Heart left ventricle (tissue), 16 donors: Measurements from ENCODE around the gene CPLX3. TPM values are rescaled to one million over a fixed set of nuclear protein-coding genes. Genes with fewer than 3 reads are reported as not detected.

Experiments
- ATAC-seq, 4 donors: fragments of 200-7000 bp; cut with Tn5 transposase; one replicate each; pipeline ENCODE4 v1.9.1; 2020 to 2022; ENCODE audit warnings: moderate library complexity in 4 of 4, mild to moderate bottlenecking in 3 of 4, moderate number of reproducible peaks in 1 of 4
- DNase-seq, 5 donors: peaks; one replicate each; pipeline ENCODE4 v3.0.0-alpha.2; 2020
- H3K27ac ChIP-seq, 12 donors: fragments of 200-600 bp; sonication (generic) in 4 of 12; one replicate each; pipeline versions ENCODE4 v1.5.0 to v1.8.0; 2016 to 2022; ENCODE audit warnings: mild to moderate bottlenecking in 2 of 12
- H3K27me3 ChIP-seq, 9 donors: fragments of 200-600 bp; sonication (generic) in 2 of 9; one replicate each; pipeline versions ENCODE4 v1.5.1 to v1.8.0; 2016 to 2022; ENCODE audit warnings: mild to moderate bottlenecking in 3 of 9
- H3K36me3 ChIP-seq, 9 donors: fragments of 200-600 bp; sonication (generic) in 2 of 9; one replicate each; pipeline versions ENCODE4 v1.5.0 to v1.8.0; 2018 to 2022; ENCODE audit warnings: mild to moderate bottlenecking in 2 of 9
- H3K4me1 ChIP-seq, 12 donors: fragments of 200-600 bp; sonication (generic) in 4 of 12; one replicate each; pipeline versions ENCODE4 v1.5.0 to v1.8.0; 2016 to 2022; ENCODE audit warnings: mild to moderate bottlenecking in 3 of 12
- H3K4me3 ChIP-seq, 12 donors: fragments of 200-600 bp; sonication (generic) in 4 of 12; one replicate each; pipeline versions ENCODE4 v1.5.0 to v1.8.0; 2017 to 2022; ENCODE audit warnings: mild to moderate bottlenecking in 9 of 12, moderate library complexity in 4 of 12
- H3K9me3 ChIP-seq, 12 donors: fragments of 200-600 bp; sonication (generic) in 4 of 12; one replicate each; pipeline versions ENCODE4 v1.5.0 to v1.8.0; 2016 to 2022; ENCODE audit warnings: mild to moderate bottlenecking in 1 of 12
- POLR2A ChIP-seq, 2 donors: fragments of 450-650 bp; IDR thresholded peaks; one replicate each; pipeline ENCODE4 v1.6.1; 2017; ENCODE audit warnings: antibody characterized with exemption in 2 of 2, mild to moderate bottlenecking in 2 of 2, moderate library complexity in 2 of 2
- WGBS, 4 donors: extraction: QIAGEN DNeasy Blood & Tissue Kit in 2 of 4; methylation state at CpG; one replicate each; pipeline versions ENCODE4 v1.1.5 to v1.1.7; 2013 to 2018; 5-methylcytosine and 5-hydroxymethylcytosine counted together
- intact Hi-C, 10 donors: fragments of 100-400 bp; cut with DNase I; formaldehyde crosslinking; loops; one replicate each; pipeline versions ENCODE4 v1.11.1 to v1.14.2; 2022
- polyA plus RNA-seq, 2 donors: library from polyadenylated mRNA; stranded (reverse); fragments of 200-250 nt; gene quantifications; one replicate each; pipeline ENCODE4 v1.2.3, GENCODE V29; 2013
- total RNA-seq, 9 donors: library from RNA; depleted of rRNA in 2 of 9; stranded (reverse); fragments of >200 nt in 2 of 9; fragmentation: NEBNext Ultra II Directional in 3 of 9; extraction: Animal tissue kit (Norgen Biotek cat#: 25700) in 3 of 9; gene quantifications; one replicate each; pipeline versions ENCODE4 v1.1.0 to v1.2.4, GENCODE V29; 2016 to 2023
- TF ChIP-seq, protein P1 (sequence below), 12 donors: fragments of 200-600 bp; sonication (generic) in 4 of 12; IDR thresholded peaks; one replicate each; pipeline versions ENCODE4 v1.5.0 to v1.8.0; 2018 to 2022; ENCODE audit warnings: antibody characterized with exemption in 12 of 12, mild to moderate bottlenecking in 5 of 12
- donor health status: ischemic (EF 13 %, LVEDD 7.1; RV severe dilation, severe dysfunction).
- donor health status: healthy with polysubstance abuse.
- donor health status: DM: no; HTN: yes; CAD: no.
- donor health status: DM: no; HTN: no; CAD: no.
- donor health status: ischemic (EF 25% LVEDD 6.9; RV normal size, moderate dysfunction).
- donor health status: ischemic (EF 25% LVEDD 5.7; RV mildly dilated, moderate dysfunction).
- donor health status: healthy.
- donor health status: DM: yes; HTN: yes; CAD: no.
- donor health status: ischemic (EF 35%, LVEDD 5.7; RV mildly dilated, moderate dysfunction).
- donor health status: nonischemic (EF 11% LVEDD 7.7; RV severe dilation, severe dysfunction).
- donor health status: DM: yes; HTN: yes; CAD: no.
- donor health status: PGD.
- donor health status: ischemic (EF 29% LVEDD 5.4; RV normal size, mild dysfunction).
- donor health status: nonischemic (EF 23%, LVEDD 6.1; RV moderate dilation, normal function).

CPLX3 gene
- total and polyA plus RNA-seq, 11 donors = 0.06 to 3.3 (median 1.6) TPM; not detected in 3

DNA sequence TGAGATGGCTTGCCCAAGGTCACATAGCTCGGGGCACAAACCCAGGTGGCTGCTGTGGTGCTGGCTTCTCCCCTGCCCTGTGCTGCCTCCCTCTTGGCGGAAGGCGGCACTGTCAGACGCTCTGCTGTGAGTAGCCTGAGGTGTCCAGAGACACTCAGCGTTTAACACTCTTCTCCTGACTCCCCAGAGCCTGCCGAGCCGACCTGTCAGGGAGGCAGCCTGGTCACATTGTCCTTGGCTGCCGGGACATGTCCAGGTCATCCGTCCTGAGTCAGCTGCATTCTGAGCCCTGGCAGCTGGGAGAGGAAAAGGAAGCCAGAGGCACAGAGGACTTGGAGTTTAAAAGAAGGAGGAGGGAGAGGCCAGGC is 9.1 kb upstream of the CPLX3 start:
- DNase-seq (peak in 4 of 5 donors; percentile 41 to 87 (median 64)), ATAC-seq (peak; percentile 73 to 88 (median 83))
- Histone ChIP-seq H3K27ac (peak overlapping the region in 11 of 12 donors; percentile 15 to 81 (median 73)), H3K4me3 (no peak overlapping the region), H3K9me3 (no peaks in the 10 kb centered on the region), H3K27me3 (no peaks in the 10 kb centered on the region), H3K36me3 (no peaks in the 10 kb centered on the region), H3K4me1 (peaks cover 0 to 22% (median 0%) of the 10 kb centered on the region in 12 donors)
- intact Hi-C loops = no loop called here
- 12 to 22% (median 20%) methylated on average over 9 of the region's 9 CpGs for WGBS, 4 donors
- TF ChIP-seq, protein P1, sequence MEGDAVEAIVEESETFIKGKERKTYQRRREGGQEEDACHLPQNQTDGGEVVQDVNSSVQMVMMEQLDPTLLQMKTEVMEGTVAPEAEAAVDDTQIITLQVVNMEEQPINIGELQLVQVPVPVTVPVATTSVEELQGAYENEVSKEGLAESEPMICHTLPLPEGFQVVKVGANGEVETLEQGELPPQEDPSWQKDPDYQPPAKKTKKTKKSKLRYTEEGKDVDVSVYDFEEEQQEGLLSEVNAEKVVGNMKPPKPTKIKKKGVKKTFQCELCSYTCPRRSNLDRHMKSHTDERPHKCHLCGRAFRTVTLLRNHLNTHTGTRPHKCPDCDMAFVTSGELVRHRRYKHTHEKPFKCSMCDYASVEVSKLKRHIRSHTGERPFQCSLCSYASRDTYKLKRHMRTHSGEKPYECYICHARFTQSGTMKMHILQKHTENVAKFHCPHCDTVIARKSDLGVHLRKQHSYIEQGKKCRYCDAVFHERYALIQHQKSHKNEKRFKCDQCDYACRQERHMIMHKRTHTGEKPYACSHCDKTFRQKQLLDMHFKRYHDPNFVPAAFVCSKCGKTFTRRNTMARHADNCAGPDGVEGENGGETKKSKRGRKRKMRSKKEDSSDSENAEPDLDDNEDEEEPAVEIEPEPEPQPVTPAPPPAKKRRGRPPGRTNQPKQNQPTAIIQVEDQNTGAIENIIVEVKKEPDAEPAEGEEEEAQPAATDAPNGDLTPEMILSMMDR (IDR thresholded peaks at IDR 0.05) = peak in 8 of 12 donors; percentile 17 to 48 (median 30)
- no peak for TF ChIP-seq POLR2A (IDR thresholded peaks at IDR 0.05)

DNA sequence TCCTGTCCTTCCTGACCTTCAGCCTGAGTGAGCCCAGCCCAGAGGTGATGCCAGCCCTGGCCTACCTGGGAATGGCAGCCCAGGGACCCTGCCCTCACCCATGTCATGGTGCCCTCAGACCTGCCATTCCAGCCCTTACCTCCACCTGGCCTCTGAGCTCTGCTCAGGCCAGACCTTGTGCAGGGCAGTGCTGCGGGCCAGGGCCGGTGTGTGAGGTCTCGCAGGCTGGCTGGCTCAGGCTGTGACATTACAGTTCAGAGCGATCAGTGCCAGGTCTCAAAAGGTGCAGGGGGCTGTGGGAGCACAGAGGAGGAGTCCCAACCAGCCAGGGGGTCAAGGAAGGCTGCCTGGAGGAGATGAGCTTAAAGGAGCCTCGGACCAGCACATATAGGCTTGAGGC is 6.4 kb upstream of the CPLX3 start:
- ATAC-seq = no peak
- no peak for DNase-seq
- intact Hi-C loops = no loop called here
- 87 to 92% (median 89%) methylated on average over 5 of the region's 5 CpGs for WGBS, 4 donors
- no peaks in the 10 kb centered on the region for H3K9me3 ChIP-seq
- no peaks in the 10 kb centered on the region for H3K27me3 ChIP-seq
- no peaks in the 10 kb centered on the region for H3K36me3 ChIP-seq
- H3K27ac ChIP-seq = no peak overlapping the region
- no peak overlapping the region for H3K4me3 ChIP-seq
- peaks cover 0 to 14% (median 0%) of the 10 kb centered on the region in 12 donors for H3K4me1 ChIP-seq
- no peak for TF ChIP-seq POLR2A (IDR thresholded peaks at IDR 0.05)
- TF ChIP-seq, protein P1 (IDR thresholded peaks at IDR 0.05) = no peak

DNA sequence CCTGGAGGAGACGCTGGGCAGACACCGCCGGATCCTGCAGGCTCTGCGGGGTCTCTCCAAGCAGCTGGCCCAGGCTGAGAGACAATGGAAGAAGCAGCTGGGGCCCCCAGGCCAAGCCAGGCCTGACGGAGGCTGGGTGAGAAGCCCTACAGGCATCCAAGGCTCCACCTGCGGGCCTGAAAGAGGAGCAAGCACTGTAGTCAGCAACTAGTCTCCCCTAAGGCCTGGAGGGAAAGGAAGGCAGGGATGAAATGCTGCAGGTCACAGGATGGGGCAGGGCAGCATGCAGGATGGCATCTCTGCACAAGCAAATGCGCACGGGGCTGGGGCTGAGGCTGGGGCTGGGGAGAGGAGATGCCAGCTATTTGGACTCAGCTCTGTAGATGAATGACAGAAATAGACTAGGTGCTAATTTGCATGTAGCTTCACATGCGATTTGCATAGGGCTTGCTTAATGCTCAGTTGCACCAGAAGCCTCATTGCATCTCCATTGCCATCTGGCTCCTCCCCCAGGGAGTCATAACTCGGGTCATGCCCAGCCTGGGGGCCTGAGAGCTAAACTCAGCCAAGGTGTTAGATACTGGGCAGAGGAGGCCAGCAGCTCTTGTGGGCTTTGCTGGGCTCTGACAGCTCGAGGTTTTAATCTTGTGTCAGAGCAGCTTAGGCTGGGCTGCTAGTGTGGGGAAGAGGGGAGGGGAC is 5.2 kb upstream of the CPLX3 start:
- Histone ChIP-seq H3K4me1 (peaks cover 0 to 10% (median 0%) of the 10 kb centered on the region in 12 donors), H3K9me3 (no peaks in the 10 kb centered on the region), H3K27me3 (peaks cover 0 to 4% (median 0%) of the 10 kb centered on the region in 9 donors), H3K36me3 (no peaks in the 10 kb centered on the region), H3K27ac (no peak overlapping the region), H3K4me3 (no peak overlapping the region)
- TF ChIP-seq POLR2A (IDR thresholded peaks at IDR 0.05) = no peak
- TF ChIP-seq, protein P1 (IDR thresholded peaks at IDR 0.05) = no peak
- ATAC-seq (no peak), DNase-seq (no peak)
- intact Hi-C loops = no loop called here
- WGBS, 4 donors = 45 to 52% (median 51%) methylated on average over 10 to 11 of the region's 11 CpGs

DNA sequence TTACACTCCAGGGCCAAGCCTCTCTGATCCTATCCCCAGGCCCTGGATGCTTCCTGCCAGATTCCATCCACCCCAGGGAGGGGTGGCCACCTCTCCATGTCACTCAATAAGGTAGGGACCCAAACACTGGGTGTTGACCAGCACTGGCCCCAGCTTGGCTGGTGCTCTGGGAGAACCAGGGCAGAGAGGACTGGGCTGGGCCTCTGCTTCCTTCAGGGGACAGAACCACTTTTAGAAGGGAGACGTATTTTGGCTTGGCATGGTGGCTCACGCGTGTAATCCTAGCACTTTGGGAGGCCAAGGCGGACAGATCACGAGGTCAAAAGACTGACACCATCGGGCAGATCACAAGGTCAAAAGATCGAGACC is 4.7 kb upstream of the CPLX3 start:
- H3K9me3 ChIP-seq = no peaks in the 10 kb centered on the region
- H3K27me3 ChIP-seq = peaks cover 0 to 8% (median 2%) of the 10 kb centered on the region in 9 donors
- intact Hi-C loops = no loop called here
- ATAC-seq = no peak
- TF ChIP-seq, protein P1 (IDR thresholded peaks at IDR 0.05) = no peak
- TF ChIP-seq POLR2A (IDR thresholded peaks at IDR 0.05) = no peak
- H3K4me3 ChIP-seq = no peak overlapping the region
- no peak overlapping the region for H3K27ac ChIP-seq
- WGBS, 4 donors = 77 to 89% (median 86%) methylated on average over 7 of the region's 7 CpGs
- no peak for DNase-seq
- peaks cover 0 to 10% (median 0%) of the 10 kb centered on the region in 12 donors for H3K4me1 ChIP-seq
- no peaks in the 10 kb centered on the region for H3K36me3 ChIP-seq
